A673 (cell line): ENCODE data around the gene RHOB.

ENCODE experiments used
- CTCF ChIP-seq: fragments of 300-800, 200-600 bp; sonication (generic); conservative IDR thresholded peaks from 2 replicates; pipeline ENCODE4 v1.5.1; 2017; ENCODE audit warnings: low read depth, mild to moderate bottlenecking, antibody characterized with exemption, low read length, moderate library complexity, mixed read lengths
- EZH2 ChIP-seq: fragments of 200-600 bp; sonication (generic); IDR thresholded peaks from 2 replicates; pipeline ENCODE4 v1.6.1; 2017; ENCODE audit warnings: borderline replicate concordance, low read depth, mild to moderate bottlenecking, mixed read lengths, antibody characterized with exemption, low read length; ENCODE audit not compliant: poor library complexity, severe bottlenecking

GRCh38 chr2:20419007-20419576 lies 27.8 kb upstream of the RHOB start:
- no peak for TF ChIP-seq CTCF
- TF ChIP-seq EZH2 = no peak
